CD4-positive, alpha-beta T cell treated with Interleukin-2 at 100 ng/mL for 4 hours (primary cell): ENCODE data around the gene ATP6V1G3.
"Not testable (repeated sequence)": the region's sequence is repeated elsewhere in the genome, so short reads cannot be mapped to it uniquely, and the experiment has no call there.

Experiments used
- DNase-seq: peaks from one replicate; pipeline ENCODE4 v3.0.0-alpha.2; 2020; ENCODE audit warnings: low spot score

ATP6V1G3 gene

DNA sequence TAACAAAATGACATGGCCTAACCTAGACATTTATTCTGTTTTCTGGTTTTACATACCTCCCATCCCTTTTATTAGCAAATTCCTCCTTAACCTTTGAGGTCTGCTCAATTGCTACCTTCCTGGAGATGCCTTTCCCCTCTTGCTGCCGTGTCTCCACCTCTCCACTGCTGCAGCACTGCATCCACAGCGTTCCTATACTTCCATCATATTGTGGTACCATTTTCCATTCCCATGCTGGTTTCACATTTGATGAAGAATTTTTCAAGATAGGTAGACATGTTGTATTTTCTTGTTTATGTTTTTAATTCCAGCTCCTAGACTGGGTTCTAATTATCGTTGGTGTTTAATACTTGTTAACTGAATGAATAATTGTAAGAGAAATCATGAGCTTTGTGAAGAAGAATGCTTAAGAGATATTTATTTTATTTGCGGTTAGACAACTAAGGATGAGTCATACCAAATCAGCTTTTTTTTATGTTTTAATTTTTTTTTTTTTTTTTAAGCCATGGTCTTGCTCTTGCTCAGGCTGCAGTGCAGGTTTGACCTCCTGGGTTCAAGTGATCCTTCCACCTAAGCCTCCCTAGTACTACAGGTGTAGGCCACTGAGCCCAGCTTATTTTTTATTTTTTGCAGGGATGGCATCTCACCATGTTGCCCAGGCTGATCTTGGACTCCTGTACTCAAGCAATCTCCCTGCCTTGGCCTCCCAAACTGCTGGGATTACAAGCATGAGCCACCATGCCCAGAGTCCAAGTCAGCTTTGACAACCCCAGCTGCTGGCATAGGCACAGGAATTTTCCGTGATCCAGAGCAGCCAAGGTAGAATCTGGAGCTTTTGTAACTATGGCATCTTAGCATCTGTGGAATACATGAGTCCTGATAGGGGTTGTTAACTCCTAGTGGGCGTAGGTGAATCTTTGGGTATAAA lies 44.0 kb downstream of the ATP6V1G3 start:
- no peak for DNase-seq

DNA sequence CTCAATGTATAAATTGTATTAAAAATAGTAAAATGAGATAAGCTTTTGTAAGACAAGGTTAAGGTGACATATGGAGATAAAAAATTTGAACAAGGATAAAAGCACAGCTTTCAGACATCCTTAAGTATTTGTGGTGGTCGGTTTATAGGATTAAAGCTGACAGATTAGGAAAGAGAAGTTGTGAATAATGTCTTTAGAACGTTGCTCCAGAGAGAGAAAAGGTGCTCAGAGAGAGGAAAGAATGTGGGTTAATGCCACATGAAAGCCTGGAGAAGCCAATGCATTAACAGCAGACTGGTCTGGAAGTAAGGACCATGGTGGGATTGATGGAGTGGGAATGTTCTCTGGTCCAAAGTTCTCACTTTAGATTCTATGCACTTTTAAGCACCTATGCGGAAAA lies 44.8 kb downstream of the ATP6V1G3 start:
- DNase-seq, result no peak

- DNase-seq, result no peak
These were observed 45.8 kb downstream of the ATP6V1G3 start for GRCh38 chr1:198494658-198495103.

DNA sequence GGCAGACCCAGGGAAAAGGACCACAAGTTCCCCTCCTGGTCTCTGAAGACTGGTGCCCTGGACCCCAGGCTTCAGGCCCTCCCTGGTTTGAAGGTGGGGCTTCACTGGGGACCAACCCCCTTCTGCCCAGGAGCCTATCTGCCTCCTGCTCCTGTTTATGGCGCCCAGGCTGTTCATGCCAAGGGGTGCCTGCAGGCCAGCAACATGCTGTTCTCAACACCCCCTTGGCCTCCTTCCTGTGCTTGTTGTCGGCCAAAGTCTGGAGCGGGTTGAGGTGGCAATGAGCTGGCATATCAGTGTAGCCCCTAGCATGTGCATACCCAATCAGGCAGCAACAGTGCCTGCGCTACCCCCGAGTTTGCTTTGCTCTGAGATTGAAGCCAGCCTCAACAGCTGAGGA lies 46.3 kb downstream of the ATP6V1G3 start:
- no peak for DNase-seq

- no peak for DNase-seq
These were observed 47.2 kb downstream of the ATP6V1G3 start for GRCh38 chr1:198493329-198493728.

DNA sequence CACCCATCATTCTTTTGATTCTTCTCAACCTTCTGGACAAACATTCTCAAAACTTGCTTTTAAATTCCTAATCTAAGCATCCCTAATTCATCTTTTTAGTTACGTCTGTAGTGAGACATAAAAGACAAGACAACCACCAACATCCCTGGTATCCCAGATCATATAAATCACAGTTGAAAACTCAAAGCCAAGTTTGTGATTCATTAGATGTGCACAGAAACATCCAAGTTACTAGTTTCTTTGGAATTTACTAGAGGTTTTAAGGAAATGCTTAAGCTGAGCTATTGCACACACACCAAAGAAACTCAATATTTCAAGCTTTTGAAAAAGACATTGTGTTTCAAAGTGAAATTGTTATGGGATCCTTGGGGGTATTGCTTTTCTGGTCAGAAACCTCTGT lies 47.6 kb downstream of the ATP6V1G3 start:
- no peak for DNase-seq

DNA sequence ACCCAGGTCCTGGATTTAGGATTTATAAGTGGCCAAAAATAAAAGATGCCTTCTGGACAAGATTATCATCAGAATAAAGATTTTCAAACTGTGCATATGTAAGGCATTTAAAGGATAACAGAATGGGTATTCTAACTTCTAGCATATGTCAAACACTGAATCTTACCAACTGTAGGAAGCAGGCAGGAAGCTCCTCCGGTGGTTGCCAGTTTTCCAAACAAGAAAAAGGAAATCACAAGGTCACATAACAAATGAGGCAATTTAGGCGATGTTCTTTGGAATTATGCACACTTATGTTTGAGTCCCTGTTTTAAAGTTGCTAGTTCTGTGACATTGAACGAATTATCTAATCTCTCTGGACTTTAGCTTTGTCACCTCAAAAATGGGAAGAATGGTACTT lies 48.9 kb downstream of the ATP6V1G3 start:
- DNase-seq, result no peak

- no peak for DNase-seq
These were observed 49.5 kb downstream of the ATP6V1G3 start for GRCh38 chr1:198491028-198491427.

GRCh38 chr1:198490224-198490623 lies 50.3 kb downstream of the ATP6V1G3 start:
- DNase-seq, result no peak

DNA sequence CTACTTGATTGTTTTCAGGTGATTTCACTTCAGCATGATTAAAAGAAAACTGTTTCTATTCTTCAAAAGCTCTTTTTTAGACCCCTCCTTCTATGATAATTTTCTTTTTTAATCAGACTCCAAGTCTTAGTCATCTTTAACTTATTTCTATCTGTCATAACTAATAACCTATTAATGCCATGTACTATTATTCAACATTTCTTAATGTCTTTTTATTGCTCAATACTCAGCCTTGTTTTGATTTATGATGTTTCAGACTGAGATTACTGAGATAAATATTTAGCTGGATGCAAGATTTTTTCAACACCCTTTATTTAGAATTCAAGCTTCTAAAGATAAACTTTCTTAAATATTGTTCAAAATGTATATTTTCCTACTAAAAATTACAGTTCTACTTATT lies 53.6 kb downstream of the ATP6V1G3 start:
- no peak for DNase-seq

DNA sequence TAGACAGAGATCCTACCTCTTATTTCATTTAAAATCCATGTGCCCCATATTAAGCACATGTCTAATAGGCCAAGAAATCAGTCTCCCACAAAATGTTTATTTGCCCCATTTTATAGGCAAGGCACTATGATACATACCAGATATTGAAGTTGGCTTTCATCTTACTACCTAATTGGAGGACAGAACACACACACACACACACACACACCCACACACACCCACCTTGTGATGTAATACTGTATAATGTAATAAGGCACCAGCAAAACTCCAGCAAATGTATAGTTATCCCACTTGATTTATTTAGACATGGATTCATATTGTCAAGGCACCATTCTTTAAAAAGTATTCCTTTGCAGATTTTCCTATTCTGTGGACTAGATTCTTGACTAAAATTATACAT lies 56.8 kb downstream of the ATP6V1G3 start:
- no peak for DNase-seq

DNA sequence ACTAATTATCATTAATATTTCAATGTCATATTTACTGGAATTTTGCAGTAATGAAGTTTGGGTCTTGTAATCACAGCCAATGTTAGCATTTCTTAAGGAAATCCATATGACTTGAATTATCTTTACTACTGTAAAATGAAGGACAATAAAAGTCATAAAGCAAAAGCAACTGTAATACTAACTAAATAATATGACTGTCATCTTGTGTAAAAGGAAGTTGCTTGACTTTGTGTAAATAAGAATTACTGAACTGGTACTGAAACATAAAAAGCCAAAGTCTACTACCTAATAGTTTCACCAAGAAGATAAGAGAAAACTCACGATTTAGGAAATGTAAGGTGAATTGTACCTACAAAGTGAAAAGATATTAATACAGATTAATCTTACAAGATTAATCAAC lies 57.5 kb downstream of the ATP6V1G3 start:
- no peak for DNase-seq

DNA sequence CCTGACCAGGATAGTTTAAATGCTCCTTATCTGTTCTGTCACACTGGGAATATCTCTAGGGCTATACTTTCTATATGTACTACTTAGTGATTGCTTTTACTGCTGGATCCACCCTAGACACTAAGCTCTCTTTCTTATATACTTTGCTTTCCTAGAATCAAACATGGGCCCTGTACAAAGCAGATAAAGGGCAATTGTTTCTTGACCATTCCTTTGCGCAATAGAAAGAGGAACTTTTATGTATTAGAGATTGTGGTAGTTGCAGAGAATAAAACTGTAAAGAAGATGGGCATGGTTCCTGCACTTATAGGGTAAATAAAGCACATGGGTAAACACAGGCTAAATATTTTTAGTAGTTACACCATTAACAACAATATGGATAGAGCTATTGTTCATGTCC lies 58.8 kb downstream of the ATP6V1G3 start:
- no peak for DNase-seq

DNA sequence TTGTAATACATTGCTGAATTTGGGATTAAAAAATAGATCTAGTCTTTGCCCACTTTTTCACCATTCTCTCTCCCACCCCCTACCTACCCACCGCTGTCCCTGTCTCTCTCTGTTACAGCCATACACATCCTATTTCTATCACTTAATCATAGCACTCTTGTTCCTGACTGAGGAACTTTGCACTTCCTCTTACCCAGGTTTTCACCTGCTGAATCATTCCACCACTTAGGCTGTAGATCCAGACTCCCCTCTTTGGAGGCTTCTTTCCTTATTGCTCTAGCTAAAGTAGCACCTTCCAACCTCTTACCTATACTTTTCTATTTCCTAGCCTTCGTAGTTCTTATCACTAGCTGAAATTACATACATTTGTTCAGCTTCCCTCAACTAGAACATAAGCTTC lies 59.6 kb downstream of the ATP6V1G3 start:
- DNase-seq, result no peak

DNA sequence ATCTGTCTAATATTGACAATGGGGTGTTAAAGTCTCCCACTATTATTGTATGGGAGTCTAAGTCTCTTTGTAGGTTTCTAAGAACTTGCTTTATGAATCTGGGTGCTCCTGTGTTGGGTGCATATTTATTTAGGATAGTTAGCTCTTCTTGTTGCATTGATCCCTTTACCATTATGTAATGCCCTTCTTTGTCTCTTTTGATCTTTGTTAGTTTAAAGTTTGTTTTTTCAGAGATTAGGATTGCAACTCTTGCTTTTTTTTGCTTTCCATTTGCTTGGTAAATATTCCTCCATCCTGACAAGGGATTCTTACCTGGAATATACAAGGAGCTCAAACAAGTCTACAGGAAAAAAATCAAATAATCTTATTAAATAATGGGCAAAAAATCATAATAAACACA lies 63.1 kb downstream of the ATP6V1G3 start:
- not testable (repeated sequence) for DNase-seq
